Activated CD4-positive, CD25-positive, alpha-beta regulatory T cell treated with anti-CD3 and anti-CD28 coated beads, Interleukin-2, amount 50 U/mL, for 16 hours (primary cell): ENCODE data around the gene PTGDS.
A peak's percentile ranks its signal among the peaks of the same experiment; 100 is the strongest.

Source experiments
- DNase-seq: peaks from one replicate; pipeline ENCODE4 v3.0.0-alpha.2; 2020; ENCODE audit warnings: low read depth, low spot score

PTGDS gene

DNA sequence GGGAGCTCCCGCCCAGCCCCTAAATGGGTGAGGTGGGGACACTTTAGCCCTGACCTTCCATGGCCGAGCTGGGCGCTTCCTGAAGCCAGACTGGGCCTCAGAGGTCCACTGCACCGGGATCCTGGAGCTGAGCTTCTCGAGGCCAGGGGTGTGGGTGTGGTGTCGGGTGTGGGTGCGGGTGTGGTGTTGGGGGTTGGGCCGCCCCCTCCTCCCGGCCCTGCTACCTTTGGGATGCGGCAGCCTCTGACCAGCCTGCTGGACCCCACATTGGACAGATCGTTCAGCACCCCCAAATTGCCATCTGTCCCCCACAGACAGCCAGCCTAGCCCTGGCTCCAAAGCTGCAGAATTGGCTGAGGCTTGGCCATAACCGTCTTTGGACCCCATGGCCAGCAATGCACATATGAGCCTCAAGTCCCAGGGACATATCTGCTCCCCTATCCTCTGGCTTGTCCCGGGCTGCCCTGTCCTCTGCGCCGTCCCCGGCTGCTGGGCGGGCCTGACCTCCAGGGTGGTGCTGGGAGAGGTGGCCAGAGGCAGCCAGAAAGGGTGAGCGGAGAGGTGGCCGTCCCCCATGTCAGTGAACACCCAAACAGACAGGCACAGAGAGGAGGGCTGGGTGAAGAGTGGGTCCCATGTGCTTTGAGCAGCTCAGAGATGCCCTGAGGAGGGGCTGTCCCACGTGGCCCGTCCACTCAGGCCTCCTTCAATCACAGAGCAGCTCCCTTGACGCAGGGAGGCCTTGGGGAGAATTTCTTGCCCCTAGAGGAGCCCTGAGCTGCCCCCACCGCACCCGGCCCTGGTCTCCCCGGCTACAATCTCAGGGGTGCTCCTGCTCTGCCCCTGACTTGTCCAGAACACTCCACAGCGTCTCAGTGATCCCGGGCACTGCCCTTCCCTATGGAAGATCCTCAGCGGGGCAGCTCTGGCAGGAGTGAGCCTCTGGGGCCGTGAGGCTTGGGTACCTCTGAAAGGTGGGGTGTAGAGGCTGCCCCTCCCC is 3.4 kb upstream of the PTGDS start:
- no peak for DNase-seq

DNA sequence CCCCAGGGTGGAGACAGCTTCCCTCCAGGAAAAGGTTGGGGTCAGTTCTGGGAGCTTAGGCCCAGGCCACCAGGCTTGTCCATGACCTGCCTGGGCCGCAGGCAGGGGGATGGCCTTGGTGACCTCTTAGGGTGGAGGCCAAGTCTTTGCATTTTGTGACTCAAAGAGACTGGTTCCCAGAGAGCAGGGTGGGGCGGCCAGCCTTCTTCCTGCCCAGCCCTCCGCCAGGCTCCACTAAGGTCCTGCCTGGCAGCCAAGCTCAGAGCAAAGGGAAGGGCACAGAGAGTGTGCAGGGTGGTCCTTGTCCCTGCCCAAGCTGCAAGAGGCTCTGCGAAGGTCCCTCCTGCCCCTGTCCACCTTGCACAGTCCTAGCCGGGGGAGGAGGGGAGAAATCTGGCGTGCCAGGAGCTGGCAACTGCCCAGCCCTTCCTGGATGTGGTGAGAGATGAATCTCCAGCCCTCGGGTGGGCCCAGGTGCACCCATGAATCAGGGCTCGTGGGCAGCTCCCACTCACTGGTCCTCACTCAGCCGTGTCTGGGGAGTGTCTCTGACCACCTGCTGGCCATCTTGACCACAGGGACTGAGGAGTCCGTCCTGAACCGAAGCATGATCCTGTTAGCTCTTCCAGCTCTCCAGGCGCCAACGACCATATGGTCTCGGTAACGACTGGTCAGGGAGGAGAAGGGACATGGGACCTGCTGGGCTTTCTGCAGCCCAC is 2.3 kb upstream of the PTGDS start:
- DNase-seq: no peak

DNA sequence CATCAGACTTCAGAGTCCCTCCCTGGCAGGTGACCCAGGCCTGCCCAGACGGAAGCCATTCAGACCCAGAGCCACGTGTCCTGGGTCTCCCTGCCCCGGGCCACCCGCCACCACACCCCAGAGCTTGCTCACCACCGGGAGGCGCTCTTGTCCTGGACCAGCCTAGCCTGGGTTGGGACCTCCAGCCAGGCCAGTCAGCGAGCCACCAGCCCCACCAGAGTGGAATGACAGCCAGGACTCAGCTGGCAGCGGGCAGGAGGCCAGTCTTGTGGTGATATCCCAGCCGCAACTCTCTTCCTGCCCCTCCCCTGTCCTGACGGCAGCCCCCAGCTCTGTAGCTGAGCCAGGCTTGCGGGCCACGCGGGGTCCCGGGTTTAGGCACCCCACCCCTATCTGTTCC is 1.7 kb upstream of the PTGDS start:
- DNase-seq: no peak

DNA sequence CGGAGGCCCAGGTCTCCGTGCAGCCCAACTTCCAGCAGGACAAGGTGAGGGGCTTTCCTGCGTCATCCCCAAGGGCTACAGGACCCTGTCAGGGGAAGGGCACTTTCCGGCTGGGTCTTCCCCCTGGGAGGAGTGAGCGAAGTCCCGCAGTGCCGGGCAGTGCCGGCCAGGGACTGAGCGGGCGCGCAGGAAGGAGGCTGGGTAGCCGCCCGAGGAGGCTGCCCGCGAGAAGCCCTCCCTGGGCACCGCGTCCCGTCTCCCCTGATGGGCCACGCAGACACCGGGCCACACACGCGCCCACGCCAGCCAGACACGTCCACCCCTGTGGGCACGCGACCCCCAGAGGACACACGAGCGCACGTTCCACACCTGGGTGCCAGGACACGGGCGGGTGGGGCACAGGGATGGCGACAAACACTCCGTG is 357 bp downstream of the PTGDS start:
- no peak for DNase-seq

DNA sequence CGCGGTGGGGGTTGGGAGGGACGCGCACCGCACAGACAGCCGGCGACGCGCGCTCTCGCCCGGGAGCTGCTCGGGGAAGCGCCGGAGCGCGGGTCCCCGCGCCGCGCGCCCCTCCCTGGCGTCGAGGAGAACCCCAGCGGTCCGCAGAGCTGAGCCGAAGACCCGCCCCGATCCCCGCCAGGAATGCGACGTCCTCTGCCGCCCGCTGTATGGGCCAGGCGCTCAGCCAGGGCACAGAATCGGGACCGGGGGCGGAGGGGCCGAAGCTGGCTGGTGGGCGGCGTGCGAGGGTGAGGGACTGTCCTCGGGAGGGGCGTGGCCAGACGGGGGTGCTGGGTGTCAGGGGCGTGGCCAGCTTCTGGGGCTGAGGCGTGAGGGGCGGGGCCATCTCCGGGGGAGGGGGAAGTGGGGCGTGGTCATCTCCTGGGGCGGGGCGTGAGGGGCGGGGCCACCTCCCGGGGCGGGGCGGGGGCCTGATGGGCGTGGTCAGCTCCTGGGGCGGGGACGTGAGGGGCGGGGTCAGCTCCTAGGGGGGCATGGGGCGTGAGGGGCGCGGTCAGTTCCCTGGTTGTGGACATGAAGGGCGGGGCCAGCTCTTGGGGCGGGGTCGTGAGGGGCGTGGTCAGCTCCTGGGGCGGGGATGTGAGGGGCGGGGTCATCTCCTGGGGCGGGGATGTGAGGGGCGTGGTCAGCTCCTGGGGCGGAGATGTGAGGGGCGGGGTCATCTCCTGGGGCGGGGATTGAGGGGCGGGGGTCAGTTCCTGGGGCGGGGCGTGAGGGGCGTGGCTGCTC is 965 bp downstream of the PTGDS start:
- peak; percentile 39 for DNase-seq

DNA sequence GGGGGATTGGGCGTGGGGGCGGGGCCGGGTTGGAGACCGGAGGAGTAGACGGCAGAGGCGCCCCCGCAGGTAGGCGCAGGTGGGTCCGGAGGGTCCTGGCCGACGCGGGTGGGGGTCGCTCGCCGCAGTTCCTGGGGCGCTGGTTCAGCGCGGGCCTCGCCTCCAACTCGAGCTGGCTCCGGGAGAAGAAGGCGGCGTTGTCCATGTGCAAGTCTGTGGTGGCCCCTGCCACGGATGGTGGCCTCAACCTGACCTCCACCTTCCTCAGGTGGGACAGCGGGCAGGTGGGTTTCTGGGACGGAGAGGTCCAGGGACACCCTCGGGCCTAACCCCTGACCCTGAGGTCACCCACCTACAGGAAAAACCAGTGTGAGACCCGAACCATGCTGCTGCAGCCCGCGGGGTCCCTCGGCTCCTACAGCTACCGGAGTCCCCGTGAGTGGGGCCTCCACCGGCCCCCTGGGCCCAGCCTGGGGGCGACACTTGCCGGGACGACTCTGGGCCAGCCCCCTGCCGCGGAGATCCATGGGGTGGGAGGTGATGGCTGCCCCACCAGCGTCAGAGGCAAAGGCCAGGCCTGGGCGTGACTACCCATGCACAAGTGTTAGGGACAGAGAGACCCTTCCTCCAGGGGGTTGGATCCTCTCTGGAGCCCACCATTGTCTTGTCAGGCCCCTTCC is 1.7 kb downstream of the PTGDS start:
- DNase-seq: no peak

DNA sequence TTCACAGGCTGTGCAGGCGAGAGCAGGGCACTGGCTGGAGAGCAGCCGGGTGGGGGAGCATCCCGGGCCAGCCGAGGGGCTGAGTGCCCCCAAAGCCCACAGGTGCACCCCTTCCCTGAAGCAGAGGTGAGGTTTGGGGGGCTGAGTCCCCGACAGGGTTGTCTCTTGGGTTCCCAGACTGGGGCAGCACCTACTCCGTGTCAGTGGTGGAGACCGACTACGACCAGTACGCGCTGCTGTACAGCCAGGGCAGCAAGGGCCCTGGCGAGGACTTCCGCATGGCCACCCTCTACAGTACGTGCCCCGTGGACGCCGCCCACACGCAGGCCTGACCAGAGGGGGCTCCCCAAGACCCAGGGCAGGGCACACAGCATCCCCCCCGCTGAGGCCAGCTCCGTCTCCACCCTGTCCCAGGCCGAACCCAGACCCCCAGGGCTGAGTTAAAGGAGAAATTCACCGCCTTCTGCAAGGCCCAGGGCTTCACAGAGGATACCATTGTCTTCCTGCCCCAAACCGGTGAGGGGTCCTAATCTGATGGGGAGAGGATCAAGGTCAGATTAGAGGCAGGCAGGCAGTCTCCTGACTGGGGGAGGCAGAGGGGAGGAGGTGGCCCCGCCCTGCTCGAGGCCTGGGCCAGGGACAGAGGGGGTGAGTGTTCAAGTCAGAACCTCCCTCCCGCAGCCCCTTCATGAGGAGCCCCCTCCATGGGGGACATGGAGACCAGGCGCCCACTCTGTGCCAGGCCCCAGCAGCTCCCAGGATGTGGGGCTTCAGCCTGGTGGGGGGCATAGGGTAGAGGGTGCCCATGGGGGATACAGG is 2.7 kb downstream of the PTGDS start:
- DNase-seq: no peak

DNA sequence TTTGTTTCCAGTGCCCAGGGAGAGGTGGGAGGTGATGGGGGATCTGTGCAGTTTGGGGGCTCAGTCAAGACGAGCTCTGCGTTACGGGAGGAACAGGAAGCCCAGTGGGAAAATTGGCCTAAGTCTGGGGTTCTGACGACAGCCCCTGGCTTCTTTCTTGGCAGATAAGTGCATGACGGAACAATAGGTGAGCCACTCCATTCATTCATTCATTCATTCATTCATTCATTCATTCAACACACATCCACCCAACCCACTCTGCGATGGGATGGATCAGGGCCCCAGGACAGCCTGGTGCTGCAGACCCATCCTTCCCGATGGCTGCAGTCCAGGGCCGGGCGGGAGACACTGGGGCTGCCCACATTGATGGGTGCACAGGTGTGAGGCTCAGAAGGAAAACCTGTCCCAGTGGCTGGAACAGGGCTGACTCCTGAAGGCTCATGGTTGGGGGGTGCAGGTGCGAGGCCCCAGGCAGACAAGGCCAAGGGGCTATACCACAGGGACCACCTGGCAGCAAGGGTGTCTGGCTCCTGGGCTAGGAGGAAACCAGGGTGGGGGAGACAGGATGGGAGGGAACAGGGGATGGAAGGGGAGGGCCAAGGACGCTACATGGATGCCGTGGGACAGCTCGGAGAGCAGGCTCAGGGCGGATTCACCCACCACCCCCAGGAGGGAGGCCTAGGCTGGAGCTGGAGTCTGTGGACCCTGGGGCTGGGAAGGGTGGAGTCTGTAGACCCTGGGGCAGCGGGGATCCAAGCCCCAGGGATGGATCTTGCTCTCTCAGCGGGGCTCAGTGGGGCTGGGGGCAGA is 3.6 kb downstream of the PTGDS start:
- no peak for DNase-seq

DNA sequence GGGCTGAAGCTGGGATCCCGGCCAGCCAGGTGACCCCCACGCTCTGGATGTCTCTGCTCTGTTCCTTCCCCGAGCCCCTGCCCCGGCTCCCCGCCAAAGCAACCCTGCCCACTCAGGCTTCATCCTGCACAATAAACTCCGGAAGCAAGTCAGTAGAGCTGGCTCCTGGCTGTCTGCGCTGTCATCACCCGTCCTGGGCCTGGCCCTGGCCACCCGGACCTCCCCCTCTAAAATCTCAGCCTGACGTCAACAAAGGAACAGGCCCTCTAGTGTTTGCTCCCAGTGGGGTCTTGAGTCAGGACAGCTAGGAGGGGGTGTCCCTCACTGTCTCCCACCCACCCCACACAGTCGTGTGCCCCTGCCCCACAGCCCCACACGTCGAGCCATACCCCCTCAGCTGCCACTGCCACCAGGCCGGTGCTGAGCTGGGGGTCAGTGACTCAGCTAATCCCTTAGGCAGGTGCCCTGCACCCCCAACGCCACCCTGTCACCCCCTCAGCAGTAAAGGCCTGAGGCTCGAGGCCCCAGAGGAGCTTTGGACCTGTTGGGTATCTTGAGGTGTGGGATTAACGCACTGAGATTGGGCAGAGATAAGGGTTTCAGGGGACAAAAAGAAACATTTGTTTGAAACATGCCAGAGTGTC is 4.4 kb downstream of the PTGDS start:
- no peak for DNase-seq

DNA sequence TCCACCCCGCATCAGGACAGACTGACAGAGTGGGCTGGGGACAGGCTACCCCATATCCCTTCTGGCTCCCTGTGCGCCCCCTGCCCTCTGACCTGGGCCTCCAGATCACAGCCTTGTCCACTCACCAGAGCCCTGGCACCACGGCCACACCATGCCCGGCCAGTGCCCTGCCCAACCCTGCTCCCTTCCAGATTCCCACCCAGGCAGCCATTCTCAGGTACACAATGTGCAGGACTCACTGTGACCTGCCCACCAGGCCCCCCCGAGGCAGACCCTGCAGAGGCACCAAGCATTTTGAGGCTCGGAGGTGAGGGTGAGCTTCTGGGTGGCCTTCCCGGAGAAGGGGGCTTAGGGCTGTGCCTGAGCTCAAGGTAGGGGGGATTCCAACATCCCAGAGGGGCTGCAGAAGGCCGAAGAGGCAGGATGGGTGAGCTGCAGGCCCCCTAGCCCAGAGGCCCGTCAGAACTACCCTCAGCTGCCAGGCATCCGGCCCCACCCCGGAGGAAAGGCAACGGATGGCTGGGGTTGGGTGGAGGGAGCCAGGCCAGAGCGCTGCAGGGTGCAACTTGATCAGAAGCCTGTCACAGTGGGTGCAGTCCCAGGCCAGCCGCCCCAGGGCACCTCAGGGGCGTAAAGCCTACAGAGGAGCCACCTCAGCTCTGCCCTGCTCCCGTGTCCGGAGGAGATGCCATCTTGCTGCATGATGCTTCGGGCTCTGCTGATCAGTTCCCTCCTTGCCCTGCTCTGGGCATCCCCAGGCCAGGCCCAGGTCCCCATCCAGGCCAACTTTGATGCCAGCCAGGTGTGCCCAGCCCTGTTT is 5.1 kb downstream of the PTGDS start, which contains the start of gene LCNL1:
Gene LCNL1, plus strand, starts transcription at position 762 of the 820 bp plus-strand sequence. CDS start 594 bp downstream, outside the sequence.
- no peak for DNase-seq

DNA sequence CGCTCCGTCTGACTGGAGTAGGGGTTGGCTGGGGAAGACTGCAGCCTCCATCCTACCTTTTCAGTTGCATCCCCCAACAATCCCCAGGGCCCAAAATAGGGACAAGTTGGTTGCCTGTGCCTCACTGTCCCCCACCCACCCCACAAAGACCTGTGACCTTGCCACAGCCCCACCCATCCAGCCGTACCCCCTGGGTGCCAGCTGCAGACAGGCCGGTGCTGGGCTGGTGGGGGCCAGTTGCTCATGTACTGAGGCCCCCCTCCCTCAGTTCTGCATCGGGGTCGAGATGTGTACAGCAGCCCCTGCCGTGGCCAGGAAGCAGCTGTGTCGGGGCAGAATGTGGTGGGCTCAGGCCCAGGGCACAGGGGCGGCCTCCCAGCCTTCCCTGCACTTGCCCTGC is 5.9 kb downstream of the PTGDS start:
- no peak for DNase-seq

DNA sequence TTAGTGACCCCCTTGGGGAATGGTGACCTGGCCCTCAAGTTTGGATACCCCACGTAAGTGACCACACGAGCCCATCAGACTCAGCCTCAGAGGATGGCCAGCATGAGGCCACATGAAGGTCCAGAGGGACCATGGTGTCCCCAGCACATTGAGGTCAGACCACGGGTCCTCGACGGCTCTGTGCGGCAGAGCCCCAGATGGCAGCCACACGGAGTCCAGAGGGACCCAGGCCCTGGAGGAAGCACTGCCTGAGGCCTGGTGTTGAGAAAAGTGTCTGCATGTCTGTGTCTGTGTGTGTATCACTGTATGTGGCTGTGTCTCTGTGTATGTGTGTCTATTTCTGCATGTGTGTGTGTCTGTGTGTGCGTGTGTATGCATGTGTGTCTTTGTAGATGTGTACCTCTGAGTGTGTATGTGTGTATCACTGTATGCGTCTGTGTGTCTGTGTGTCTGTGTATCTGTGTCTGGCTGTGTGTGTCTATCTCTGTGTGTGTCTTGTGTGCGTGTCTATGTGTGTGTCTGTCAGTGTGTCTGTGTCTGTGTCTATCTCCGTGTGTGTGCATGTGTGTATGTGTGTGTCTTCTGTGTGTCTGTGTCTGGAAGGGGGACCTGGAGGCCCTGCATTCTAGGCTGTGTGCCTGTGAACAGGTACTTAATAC is 6.5 kb downstream of the PTGDS start:
- no peak for DNase-seq

DNA sequence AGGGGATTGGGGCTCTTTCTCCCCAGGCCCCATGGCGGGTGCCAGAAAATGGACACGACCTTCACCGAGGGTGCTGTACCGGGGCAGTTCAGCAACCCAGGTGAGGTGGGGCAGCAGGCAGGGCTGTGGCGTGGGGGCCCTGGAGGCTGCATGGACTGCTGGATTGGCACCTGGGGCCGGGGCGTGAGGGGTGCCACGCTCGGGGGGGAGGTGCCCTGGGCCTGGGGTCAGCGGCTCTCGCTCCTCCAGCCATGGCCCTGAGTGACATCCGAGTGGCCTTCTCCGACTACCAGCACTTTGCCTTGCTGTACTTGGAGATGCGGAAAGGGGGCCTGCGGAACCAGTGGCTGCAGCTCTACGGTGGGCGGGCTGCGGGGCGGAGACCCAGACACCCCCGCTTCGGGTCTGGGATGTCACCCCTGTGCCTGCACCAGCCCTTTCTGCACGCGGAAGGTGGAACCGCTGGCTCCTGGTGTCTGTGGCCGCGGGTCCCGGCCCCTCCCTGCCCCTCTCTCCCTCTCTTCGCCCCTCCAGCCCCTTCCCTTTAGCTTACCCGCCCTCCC is 7.2 kb downstream of the PTGDS start:
- no peak for DNase-seq

DNA sequence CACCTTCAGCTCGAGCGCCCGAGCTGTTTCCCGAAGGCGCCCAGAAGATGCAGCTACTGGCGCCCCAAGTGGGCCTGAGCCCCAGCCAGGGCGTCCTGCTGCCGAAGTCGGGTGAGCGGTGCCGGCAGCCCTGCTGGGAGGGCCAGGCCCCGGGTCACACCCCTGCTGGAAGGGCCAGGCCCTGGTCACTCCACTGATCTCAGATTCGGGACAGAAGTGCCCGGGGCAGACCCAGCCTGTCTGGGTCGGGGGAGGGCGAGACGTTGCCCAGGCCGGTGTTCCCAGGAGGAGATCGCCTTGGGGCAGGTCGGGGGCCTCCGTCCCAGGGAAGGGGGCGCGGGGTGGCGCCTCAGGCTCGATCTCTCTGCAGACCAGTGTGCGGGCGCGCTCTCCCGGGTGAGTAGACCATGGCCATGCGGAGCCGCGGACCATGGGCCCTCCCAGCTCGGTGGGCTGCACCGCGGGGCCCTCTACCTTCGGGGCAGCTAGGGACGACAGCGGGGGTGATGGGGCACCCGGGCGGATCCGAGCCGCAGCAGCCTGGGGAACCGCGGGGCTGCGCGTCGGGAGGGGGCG is 7.8 kb downstream of the PTGDS start:
- DNase-seq: no peak

DNA sequence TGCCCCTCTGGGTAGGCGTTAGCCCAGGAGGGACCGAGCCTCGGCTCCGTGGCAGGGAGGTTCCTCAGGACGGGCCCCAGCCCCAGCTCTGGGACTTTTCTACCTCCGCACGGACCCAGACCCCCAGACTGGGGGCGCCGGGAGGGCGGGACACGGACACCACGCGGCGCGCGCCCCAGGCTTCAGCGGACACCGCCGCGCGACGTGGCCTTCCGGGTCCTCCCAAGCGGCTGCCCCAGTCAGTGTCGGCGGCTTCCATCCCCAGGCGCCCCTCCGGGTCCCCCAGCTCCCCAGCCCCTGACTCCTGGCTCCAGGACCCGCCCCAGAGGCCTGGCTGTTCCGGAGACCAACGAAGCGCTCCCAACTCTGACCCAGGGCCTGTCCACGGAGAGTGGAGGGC is 8.5 kb downstream of the PTGDS start:
- no peak for DNase-seq

DNA sequence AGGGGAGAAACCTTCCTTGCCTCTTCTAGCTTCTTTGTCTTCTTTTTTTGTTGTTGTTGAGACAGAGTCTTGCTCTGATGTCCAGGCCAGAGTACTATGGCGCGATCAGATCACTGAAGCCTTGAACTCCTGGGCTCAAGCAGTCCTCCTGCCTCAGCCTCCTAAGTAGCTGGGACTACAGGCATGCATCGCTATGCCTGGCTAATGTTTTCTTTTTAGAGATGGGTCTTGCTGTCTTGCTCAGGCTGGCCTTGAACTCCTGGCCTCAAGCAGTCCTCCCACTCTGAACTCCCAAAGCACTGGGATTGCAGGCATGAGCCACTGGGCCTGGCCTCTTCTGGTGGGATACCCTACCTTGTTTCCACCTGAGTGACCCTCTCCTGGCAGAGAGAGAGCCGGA is 11.6 kb downstream of the PTGDS start:
- DNase-seq: no peak
